GM18498 (cell line): Measurements from ENCODE around the gene MACO1.

Source experiments
- ATAC-seq: cut with Tn5 transposase; IDR thresholded peaks from one replicate; pipeline ENCODE4 v1.9.1; 2021; ENCODE audit warnings: mild to moderate bottlenecking, moderate library complexity; ENCODE audit not compliant: unreplicated experiment

MACO1 gene

DNA sequence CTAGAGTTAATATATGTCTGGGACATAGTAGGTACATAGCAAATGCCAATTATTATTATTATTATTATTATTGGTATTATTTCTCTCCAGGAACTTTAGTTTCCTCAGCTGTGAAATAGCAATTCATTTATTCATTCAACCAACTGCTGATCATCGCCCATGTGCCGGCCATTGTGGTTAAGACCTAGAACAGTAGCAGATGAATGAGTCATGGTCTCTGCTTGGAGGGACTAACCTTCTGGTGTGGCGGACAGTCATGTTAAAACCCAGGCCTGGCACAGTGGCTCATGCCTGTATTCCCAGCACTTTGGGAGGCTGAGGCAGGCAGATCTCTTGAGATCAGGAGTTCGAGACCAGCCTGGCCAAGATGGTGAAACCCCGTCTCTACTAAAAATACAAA is 88.9 kb downstream of the MACO1 start:
- no peak for ATAC-seq

DNA sequence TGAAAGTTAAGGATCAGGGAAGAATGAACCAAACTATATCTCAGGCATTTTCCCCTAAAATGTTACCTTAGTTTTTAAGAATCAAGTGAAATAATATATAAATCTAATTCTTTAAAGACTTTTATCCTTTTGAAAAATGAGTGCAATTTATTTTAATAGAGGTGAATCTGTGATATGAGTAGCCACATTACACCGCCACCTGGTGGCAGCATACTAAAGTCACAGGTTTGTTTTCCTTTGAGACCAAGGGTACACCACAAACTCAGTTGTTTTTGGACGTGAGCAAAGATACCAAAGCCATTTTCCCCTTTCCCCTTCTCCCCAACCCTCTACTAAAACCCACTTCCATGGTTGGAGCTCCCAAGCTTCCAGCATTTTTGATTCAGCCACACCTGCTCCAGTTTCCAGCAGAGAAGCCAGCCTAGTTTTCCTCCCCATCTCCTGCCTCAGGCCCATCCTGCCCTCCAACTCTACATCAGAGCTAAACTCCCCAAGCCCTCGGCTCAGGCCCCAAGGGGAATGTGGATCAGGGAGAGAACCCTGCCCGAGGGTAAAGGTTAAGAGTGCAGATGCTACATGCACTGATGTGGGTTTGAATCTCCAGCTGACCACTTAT is 89.9 kb downstream of the MACO1 start:
- no peak for ATAC-seq

DNA sequence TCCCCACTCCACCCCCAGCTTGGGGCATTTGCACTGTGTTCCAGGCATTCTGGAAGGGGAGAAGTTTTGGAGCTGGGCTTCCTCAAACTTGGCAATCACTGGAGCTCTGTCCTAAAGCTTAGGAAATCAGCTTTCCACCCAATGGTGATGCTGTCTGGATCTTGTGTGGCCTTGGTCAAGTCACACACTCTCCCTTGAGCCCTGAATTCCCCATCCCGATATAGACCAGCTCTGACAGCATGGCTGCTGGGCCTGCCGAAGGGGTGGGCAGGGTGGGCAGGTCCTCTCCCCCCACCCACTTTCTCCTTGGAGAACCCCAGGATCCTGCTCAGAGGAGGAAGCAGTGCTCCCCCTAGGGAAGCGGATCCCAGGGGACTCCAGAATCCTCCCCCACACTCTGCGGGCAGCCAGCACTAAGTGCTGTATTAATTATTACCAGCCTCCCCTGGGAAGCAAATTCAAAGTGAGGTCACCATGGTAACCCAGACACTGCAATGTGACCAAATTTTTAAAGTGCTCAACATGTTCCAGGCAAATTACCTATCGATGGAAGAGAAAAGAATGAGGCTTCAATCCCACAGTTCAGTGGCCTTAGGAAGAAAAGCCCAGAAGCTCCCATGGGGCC is 91.4 kb downstream of the MACO1 start:
- ATAC-seq = no peak

GRCh38 chr1:25523542-25523941 is 92.8 kb downstream of the MACO1 start:
- no peak for ATAC-seq

- no peak for ATAC-seq
These were observed 94.1 kb downstream of the MACO1 start for GRCh38 chr1:25524568-25525360.

DNA sequence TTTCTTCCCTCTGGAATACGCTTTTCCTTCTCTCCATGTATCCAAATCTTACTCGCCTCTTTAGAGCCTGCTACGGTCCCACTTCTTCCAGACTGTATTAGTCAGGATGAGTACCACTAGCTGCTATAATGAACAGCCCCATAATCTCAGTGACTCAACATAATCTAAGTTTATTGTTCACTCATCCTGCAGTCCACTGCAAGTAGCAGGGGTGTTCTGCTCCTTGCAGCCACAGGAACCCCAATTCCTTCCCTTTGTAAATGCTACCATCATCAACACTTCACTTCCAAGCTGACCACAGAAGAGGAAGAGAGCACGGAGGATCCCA is 94.6 kb downstream of the MACO1 start:
- no peak for ATAC-seq

DNA sequence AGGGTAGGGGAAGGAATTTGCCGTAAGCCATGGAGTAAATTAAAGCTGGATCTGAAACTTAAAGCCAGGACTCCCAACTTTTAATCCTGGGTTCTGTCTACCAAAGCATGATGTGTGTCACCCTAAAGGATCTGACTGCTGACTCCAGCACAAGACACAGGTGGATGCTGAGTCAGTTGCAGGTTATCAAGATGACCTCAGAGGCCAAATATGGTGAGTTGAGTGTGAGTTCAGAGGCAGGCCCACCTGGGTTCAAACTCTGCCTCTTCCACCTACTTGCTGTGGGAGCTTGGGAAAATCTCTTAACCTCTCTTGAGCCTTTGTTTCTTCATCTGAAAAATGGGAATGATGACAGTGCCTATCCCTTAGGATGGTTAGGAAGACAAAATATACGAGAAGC is 96.1 kb downstream of the MACO1 start:
- ATAC-seq = no peak

DNA sequence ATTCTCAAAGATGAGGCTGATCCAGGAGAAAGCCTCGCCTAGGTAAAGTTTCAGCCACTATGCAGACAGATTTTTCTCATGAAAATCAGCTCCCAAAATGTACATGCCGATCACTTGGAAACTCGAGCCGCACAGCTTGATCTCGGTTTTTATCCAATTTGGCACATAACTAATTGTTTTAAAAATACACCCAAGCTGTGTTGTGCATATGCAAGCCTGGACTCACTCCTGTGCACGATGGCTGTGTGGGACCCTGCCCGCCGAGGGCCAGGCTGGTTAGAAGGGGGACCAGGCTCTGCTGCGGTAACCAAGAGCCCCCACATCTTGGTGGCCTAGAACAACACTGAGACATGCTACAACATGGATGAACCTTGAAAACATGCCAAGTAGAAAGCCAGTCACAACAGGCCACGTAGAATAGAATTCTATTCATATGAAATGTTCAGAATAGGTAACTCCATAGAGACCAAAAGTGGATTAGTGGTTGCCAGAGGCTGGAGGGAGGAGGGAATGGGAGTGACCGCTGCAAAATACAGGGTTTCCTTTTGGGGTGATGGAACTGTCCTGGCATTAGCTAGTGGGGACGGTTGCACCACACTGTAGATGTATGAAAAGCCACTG is 96.6 kb downstream of the MACO1 start:
- no peak for ATAC-seq

DNA sequence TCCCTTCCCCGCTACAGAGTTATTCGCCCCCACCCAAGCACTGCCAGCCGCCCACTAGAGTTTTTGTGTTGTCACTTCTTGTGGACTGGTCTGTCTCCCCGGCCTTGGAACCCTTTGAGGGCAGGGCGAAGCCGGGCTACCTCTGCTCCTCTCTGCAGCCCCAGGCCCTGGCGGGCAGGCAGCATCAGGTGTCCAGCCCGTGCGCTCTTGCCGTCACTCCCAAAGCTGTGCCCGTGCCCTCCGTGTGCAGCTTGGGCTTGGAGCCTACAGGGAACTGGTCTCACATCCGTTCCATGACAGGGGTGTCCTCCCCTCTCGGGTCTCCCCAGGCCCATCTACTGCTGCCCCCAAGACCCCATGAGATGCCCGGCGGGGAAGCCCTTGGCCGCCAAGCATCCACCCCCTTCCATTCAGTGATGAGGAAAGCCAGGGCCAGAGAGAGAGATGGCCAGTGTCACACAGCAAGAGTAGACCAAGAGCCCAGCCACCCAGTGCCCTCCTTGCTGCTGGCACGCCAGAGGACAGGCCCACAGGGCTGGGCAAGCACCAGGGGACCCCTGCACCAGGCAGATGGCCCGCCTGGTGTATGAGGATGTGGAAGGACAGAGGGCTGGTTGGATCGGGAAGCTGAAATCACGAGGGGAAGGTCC is 97.4 kb downstream of the MACO1 start:
- no peak for ATAC-seq

- no peak for ATAC-seq
These were observed 98.3 kb downstream of the MACO1 start for GRCh38 chr1:25528881-25529517.

DNA sequence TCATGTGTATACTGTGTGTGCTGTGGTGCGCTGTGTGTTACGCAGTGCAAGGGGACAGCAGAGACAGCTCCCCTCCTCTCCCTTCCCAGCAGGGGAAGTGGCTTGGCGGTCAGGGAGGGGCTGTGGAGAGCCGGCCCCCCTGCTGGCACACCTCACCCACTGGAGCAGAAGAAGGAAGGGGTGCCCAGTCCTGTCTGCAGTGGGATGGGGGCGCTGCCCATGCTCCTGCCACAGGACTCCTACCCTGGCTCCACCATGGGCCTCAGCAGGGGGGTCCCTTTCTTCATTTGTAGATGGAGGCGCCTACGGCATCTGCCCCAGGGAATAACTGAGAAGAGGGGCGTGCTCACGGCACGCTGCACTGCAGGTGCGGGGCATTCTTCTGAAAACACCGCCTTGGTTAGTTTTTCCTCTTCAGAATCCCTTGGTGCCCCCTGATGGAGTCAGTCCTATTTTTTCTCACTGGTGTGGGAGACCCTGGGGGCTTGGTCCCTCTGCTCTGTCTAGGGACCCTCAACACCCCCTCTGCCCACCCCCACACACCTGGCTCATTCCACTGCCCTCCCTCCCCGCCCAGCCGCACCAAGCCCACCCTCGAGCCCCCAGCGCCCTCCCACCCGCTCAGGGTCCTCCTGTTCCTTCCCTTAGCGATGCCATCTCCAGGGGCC is 99.0 kb downstream of the MACO1 start:
- no peak for ATAC-seq

GRCh38 chr1:25530186-25531081 is 99.7 kb downstream of the MACO1 start:
- no peak for ATAC-seq

- no peak for ATAC-seq
These were observed 100.4 kb downstream of the MACO1 start for GRCh38 chr1:25531082-25531461.

DNA sequence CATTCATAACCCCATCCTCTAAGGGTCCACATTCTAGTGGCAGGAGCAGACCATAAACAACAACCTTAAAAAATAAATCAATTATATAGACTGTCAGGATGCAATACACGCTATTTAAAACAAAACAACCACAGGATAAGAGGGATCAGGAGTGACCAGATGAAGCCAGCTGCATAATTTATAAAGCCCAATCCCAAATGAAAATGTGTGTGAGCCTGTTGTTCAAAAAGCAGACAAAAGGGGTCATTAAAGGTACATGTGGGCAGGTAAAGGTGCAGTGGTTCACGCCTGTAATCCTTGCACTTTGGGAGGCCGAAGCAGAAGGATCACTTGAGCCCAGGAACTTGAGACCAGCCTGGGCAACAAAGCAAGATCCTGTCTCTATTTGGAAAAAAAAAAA is 102.3 kb downstream of the MACO1 start:
- ATAC-seq = no peak

GRCh38 chr1:25533775-25534409 is 103.2 kb downstream of the MACO1 start:
- ATAC-seq = no peak

- ATAC-seq = no peak
These were observed 103.7 kb downstream of the MACO1 start for GRCh38 chr1:25534410-25534788.

DNA sequence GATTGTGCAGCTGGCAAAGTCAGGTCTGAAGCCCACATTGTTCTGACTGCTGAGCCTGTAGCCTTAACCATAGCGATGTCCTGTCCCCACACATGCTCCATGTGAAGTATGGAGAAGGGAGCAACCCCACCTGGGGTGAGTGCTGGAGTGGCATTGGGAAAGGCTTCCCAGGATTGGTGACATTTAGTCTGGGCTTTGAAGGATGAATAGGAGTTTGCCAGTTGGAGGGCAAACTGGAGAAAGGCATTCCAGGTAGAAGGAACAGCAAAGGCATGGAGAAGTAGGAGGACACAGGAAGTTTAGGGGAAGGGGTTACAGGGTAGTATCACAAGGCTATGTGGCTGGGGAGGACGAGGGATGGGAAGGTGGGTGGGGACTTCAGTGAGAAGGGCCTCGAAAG is 105.4 kb downstream of the MACO1 start:
- no peak for ATAC-seq

- ATAC-seq = no peak
These were observed 106.6 kb downstream of the MACO1 start for GRCh38 chr1:25537153-25537831.
